Heart left ventricle (tissue), 13 donors: ENCODE results near the gene ADSS1.

Experiments
- CTCF ChIP-seq, 12 donors: fragments of 200-600 bp; sonication (generic) in 4 of 12; IDR thresholded peaks; one replicate each; pipeline versions ENCODE4 v1.5.0 to v1.8.0; 2018 to 2022; ENCODE audit warnings: antibody characterized with exemption in 12 of 12, mild to moderate bottlenecking in 5 of 12
- POLR2A ChIP-seq, 2 donors: fragments of 450-650 bp; IDR thresholded peaks; one replicate each; pipeline ENCODE4 v1.6.1; 2017; ENCODE audit warnings: antibody characterized with exemption in 2 of 2, mild to moderate bottlenecking in 2 of 2, moderate library complexity in 2 of 2
- donor health status: ischemic (EF 13 %, LVEDD 7.1; RV severe dilation, severe dysfunction).
- donor health status: DM: no; HTN: yes; CAD: no.
- donor health status: DM: no; HTN: no; CAD: no.
- donor health status: ischemic (EF 25% LVEDD 6.9; RV normal size, moderate dysfunction).
- donor health status: ischemic (EF 25% LVEDD 5.7; RV mildly dilated, moderate dysfunction).
- donor health status: ischemic (EF 35%, LVEDD 5.7; RV mildly dilated, moderate dysfunction).
- donor health status: nonischemic (EF 11% LVEDD 7.7; RV severe dilation, severe dysfunction).
- donor health status: DM: yes; HTN: yes; CAD: no.
- donor health status: PGD.
- donor health status: ischemic (EF 29% LVEDD 5.4; RV normal size, mild dysfunction).
- donor health status: nonischemic (EF 23%, LVEDD 6.1; RV moderate dilation, normal function).

GRCh38 chr14:104734601-104734990, 10.6 kb downstream of the ADSS1 start:
- TF ChIP-seq CTCF (IDR thresholded peaks at IDR 0.05) (no peak), POLR2A (IDR thresholded peaks at IDR 0.05) (no peak)
